ENCODE data around the gene ECHDC3.

Gene ECHDC3

GRCh38 chr10:11723359-11723758 is 18.8 kb upstream of the ECHDC3 start:
- Histone ChIP-seq H2AFZ (ENCODE audit: low read depth, low read length) (no peak overlapping the region), H3K36me3 (ENCODE audit: control insufficient read depth in 1 of 2, insufficient read depth in 2 of 2, low read depth in 1 of 2, low read length in 2 of 2) (no peaks in the 10 kb centered on the region), H2BK15ac (ENCODE audit: low read depth, poor library complexity, severe bottlenecking) (no peak overlapping the region), H4K8ac (ENCODE audit: low read length) (no peak overlapping the region), H3K4ac (ENCODE audit: low read depth in 1 of 2, low read length in 2 of 2) (no peak overlapping the region), H2BK5ac (ENCODE audit: low read depth, low read length, poor library complexity, severe bottlenecking) (no peak overlapping the region), H3K4me2 (ENCODE audit: low read length, poor library complexity, severe bottlenecking) (no peak overlapping the region), H3K23ac (ENCODE audit: low read length in 2 of 2) (no peak overlapping the region), H3K4me1 (ENCODE audit: control insufficient read depth, insufficient read depth, low read depth, low read length) (no peaks in the 10 kb centered on the region), H3K27ac (ENCODE audit: low read length, poor library complexity, severe bottlenecking) (no peak overlapping the region), H3K9me3 (ENCODE audit: control insufficient read depth, low read length) (no peaks in the 10 kb centered on the region), H3K9ac (ENCODE audit: low read length) (no peak overlapping the region), H2AK5ac (ENCODE audit: low read length, severe bottlenecking) (no peak overlapping the region), H4K91ac (ENCODE audit: low read length) (no peak overlapping the region), H2BK120ac (ENCODE audit: low read depth, low read length) (no peak overlapping the region), H3K79me1 (replicated peaks; ENCODE audit: low read length, poor library complexity, severe bottlenecking) (no peaks in the 10 kb centered on the region), H2BK12ac (ENCODE audit: low read length in 2 of 2) (no peak overlapping the region), H3K14ac (ENCODE audit: low read length in 2 of 2) (no peak overlapping the region), H3K27me3 (ENCODE audit: control insufficient read depth in 1 of 2, insufficient read depth in 1 of 2, low read length in 2 of 2) (peaks cover 4 to 25% of the 10 kb centered on the region in 2 experiments), H3K4me3 (ENCODE audit: insufficient read depth in 1 of 2, low read depth in 1 of 2, low read length in 2 of 2) (no peak overlapping the region), H3K18ac (ENCODE audit: low read depth in 1 of 2, low read length in 2 of 2) (no peak overlapping the region)
- 83% methylated on average over 2 of the region's 5 CpGs for WGBS
- DNase-seq, result no peak

DNA sequence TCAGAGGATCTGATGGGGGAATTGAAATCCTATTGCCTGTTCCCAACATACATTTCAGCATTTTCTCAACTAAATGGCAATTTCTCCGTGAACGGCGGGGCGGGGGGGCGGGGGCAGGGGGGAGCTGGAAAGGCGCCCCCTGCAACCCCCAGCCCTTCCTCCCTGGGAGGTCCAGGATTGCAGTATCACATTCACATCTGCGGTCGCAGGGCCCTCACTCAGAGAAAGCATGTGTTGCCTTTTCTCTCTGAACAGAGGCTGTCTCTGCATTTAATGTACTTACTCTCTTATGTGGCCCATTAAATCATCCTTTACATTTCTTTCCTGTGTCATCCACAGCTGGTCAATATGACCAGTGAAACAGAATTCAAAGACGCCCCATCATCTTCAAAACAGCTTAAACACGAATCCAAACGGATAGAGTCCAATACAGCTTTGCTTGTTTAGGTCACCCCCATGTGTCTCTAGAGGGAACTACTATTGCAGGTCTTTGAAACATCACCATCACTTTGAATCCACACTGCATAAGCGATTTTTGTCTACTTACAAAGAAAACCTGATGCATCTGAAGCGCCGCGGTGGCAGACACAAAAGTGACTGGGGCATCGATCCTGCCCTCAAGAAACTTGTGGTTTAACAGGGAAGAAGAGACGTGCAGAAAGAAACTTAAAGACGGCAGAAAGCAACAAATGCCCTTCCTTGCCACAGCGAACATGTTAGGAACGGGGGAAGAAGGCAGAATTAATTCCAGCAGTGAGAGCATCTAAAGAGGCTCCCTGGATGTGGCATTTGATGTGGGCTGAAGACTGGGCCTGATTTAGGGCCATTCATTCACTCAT is 17.0 kb upstream of the ECHDC3 start:
- no peak overlapping the region for H2BK12ac ChIP-seq (ENCODE audit: low read length in 2 of 2)
- H3K18ac ChIP-seq (ENCODE audit: low read depth in 1 of 2, low read length in 2 of 2), result no peak overlapping the region
- H3K9me3 ChIP-seq (ENCODE audit: control insufficient read depth, low read length), result no peaks in the 10 kb centered on the region
- no peaks in the 10 kb centered on the region for H3K79me1 ChIP-seq (replicated peaks; ENCODE audit: low read length, poor library complexity, severe bottlenecking)
- H3K27ac ChIP-seq (ENCODE audit: low read length, poor library complexity, severe bottlenecking), result no peak overlapping the region
- DNase-seq, result peak; percentile 61
- H3K23ac ChIP-seq (ENCODE audit: low read length in 2 of 2), result no peak overlapping the region
- WGBS, result 74% methylated on average over 20 of the region's 20 CpGs
- H3K4me3 ChIP-seq (ENCODE audit: insufficient read depth in 1 of 2, low read depth in 1 of 2, low read length in 2 of 2), result no peak overlapping the region
- H2AFZ ChIP-seq (ENCODE audit: low read depth, low read length), result no peak overlapping the region
- H3K4me1 ChIP-seq (ENCODE audit: control insufficient read depth, insufficient read depth, low read depth, low read length), result no peaks in the 10 kb centered on the region
- no peak overlapping the region for H4K8ac ChIP-seq (ENCODE audit: low read length)
- H2BK15ac ChIP-seq (ENCODE audit: low read depth, poor library complexity, severe bottlenecking), result no peak overlapping the region
- no peak overlapping the region for H4K91ac ChIP-seq (ENCODE audit: low read length)
- no peak overlapping the region for H3K4ac ChIP-seq (ENCODE audit: low read depth in 1 of 2, low read length in 2 of 2)
- no peak overlapping the region for H2BK120ac ChIP-seq (ENCODE audit: low read depth, low read length)
- H2AK5ac ChIP-seq (ENCODE audit: low read length, severe bottlenecking), result no peak overlapping the region
- H3K27me3 ChIP-seq (ENCODE audit: control insufficient read depth in 1 of 2, insufficient read depth in 1 of 2, low read length in 2 of 2), result peaks cover 4 to 23% of the 10 kb centered on the region in 2 experiments
- no peak overlapping the region for H3K14ac ChIP-seq (ENCODE audit: low read length in 2 of 2)
- H3K36me3 ChIP-seq (ENCODE audit: control insufficient read depth in 1 of 2, insufficient read depth in 2 of 2, low read depth in 1 of 2, low read length in 2 of 2), result no peaks in the 10 kb centered on the region
- no peak overlapping the region for H2BK5ac ChIP-seq (ENCODE audit: low read depth, low read length, poor library complexity, severe bottlenecking)
- no peak overlapping the region for H3K9ac ChIP-seq (ENCODE audit: low read length)
- no peak overlapping the region for H3K4me2 ChIP-seq (ENCODE audit: low read length, poor library complexity, severe bottlenecking)

DNA sequence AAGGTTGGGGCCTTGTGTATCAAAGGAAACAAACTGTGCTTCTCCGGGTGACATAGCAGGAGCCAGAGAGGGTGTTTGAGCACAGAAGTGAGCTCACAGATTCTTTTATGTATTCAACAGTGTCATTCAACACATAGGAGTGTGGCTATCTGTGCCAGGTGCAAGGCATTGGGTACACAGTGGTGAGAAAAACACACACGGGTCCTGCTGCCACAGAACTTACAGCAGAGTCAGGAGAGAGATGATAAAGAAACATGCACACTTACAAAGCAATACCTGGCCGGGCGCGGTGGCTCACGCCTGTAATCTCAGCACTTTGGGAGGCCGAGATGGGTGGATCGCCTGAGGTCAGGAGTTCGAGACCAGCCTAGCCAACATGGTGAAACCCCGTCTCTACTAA is 16.3 kb upstream of the ECHDC3 start:
- DNase-seq, result no peak
- no peak overlapping the region for H3K4ac ChIP-seq (ENCODE audit: low read depth in 1 of 2, low read length in 2 of 2)
- no peak overlapping the region for H2BK5ac ChIP-seq (ENCODE audit: low read depth, low read length, poor library complexity, severe bottlenecking)
- no peak overlapping the region for H3K23ac ChIP-seq (ENCODE audit: low read length in 2 of 2)
- no peak overlapping the region for H3K18ac ChIP-seq (ENCODE audit: low read depth in 1 of 2, low read length in 2 of 2)
- no peak overlapping the region for H3K9ac ChIP-seq (ENCODE audit: low read length)
- no peak overlapping the region for H2AK5ac ChIP-seq (ENCODE audit: low read length, severe bottlenecking)
- H3K79me1 ChIP-seq (replicated peaks; ENCODE audit: low read length, poor library complexity, severe bottlenecking), result no peaks in the 10 kb centered on the region
- no peak overlapping the region for H2BK120ac ChIP-seq (ENCODE audit: low read depth, low read length)
- H3K36me3 ChIP-seq (ENCODE audit: control insufficient read depth in 1 of 2, insufficient read depth in 2 of 2, low read depth in 1 of 2, low read length in 2 of 2), result no peaks in the 10 kb centered on the region
- H3K9me3 ChIP-seq (ENCODE audit: control insufficient read depth, low read length), result no peaks in the 10 kb centered on the region
- no peak overlapping the region for H3K4me2 ChIP-seq (ENCODE audit: low read length, poor library complexity, severe bottlenecking)
- H3K4me3 ChIP-seq (ENCODE audit: insufficient read depth in 1 of 2, low read depth in 1 of 2, low read length in 2 of 2), result no peak overlapping the region
- peaks cover 4 to 24% of the 10 kb centered on the region in 2 experiments for H3K27me3 ChIP-seq (ENCODE audit: control insufficient read depth in 1 of 2, insufficient read depth in 1 of 2, low read length in 2 of 2)
- no peak overlapping the region for H2BK15ac ChIP-seq (ENCODE audit: low read depth, poor library complexity, severe bottlenecking)
- no peak overlapping the region for H4K8ac ChIP-seq (ENCODE audit: low read length)
- no peaks in the 10 kb centered on the region for H3K4me1 ChIP-seq (ENCODE audit: control insufficient read depth, insufficient read depth, low read depth, low read length)
- H3K27ac ChIP-seq (ENCODE audit: low read length, poor library complexity, severe bottlenecking), result no peak overlapping the region
- no peak overlapping the region for H2AFZ ChIP-seq (ENCODE audit: low read depth, low read length)
- H2BK12ac ChIP-seq (ENCODE audit: low read length in 2 of 2), result no peak overlapping the region
- H3K14ac ChIP-seq (ENCODE audit: low read length in 2 of 2), result no peak overlapping the region
- H4K91ac ChIP-seq (ENCODE audit: low read length), result no peak overlapping the region
- 95% methylated on average over 8 of the region's 10 CpGs for WGBS

DNA sequence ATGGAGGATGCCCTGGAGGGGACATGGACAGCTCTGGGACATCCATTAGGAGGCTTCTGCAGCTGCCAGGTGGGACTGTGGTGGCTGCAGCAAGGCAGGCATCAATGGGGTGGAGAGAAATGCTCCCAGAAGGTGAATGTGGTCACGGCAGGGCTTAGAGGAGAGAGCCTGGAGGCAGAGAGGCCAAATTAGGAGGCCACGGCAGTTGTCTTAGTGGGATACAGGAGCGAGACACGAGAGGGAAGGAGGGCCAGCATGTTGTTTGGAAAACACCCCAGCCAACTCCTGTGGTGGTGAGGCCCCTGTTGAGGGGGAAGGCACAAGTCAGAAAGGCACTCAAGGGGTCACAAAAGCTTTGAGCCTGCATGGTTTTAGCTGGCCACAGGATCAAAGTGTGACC is 14.6 kb upstream of the ECHDC3 start:
- Histone ChIP-seq H4K8ac (ENCODE audit: low read length) (no peak overlapping the region), H3K27me3 (ENCODE audit: control insufficient read depth in 1 of 2, insufficient read depth in 1 of 2, low read length in 2 of 2) (peaks cover 4 to 21% of the 10 kb centered on the region in 2 experiments), H3K4me3 (ENCODE audit: insufficient read depth in 1 of 2, low read depth in 1 of 2, low read length in 2 of 2) (no peak overlapping the region), H3K4me1 (ENCODE audit: control insufficient read depth, insufficient read depth, low read depth, low read length) (no peaks in the 10 kb centered on the region), H3K18ac (ENCODE audit: low read depth in 1 of 2, low read length in 2 of 2) (no peak overlapping the region), H4K91ac (ENCODE audit: low read length) (no peak overlapping the region), H2BK12ac (ENCODE audit: low read length in 2 of 2) (no peak overlapping the region), H3K4me2 (ENCODE audit: low read length, poor library complexity, severe bottlenecking) (no peak overlapping the region), H3K36me3 (ENCODE audit: control insufficient read depth in 1 of 2, insufficient read depth in 2 of 2, low read depth in 1 of 2, low read length in 2 of 2) (no peaks in the 10 kb centered on the region), H2AFZ (ENCODE audit: low read depth, low read length) (no peak overlapping the region), H3K4ac (ENCODE audit: low read depth in 1 of 2, low read length in 2 of 2) (no peak overlapping the region), H3K9ac (ENCODE audit: low read length) (no peak overlapping the region), H2BK15ac (ENCODE audit: low read depth, poor library complexity, severe bottlenecking) (no peak overlapping the region), H3K79me1 (replicated peaks; ENCODE audit: low read length, poor library complexity, severe bottlenecking) (no peaks in the 10 kb centered on the region), H2BK5ac (ENCODE audit: low read depth, low read length, poor library complexity, severe bottlenecking) (no peak overlapping the region), H2BK120ac (ENCODE audit: low read depth, low read length) (no peak overlapping the region), H3K27ac (ENCODE audit: low read length, poor library complexity, severe bottlenecking) (no peak overlapping the region), H3K23ac (ENCODE audit: low read length in 2 of 2) (no peak overlapping the region), H2AK5ac (ENCODE audit: low read length, severe bottlenecking) (no peak overlapping the region), H3K9me3 (ENCODE audit: control insufficient read depth, low read length) (no peaks in the 10 kb centered on the region), H3K14ac (ENCODE audit: low read length in 2 of 2) (no peak overlapping the region)
- 95% methylated on average over 4 of the region's 4 CpGs for WGBS
- no peak for DNase-seq
